Lower lobe of right lung (tissue), 2 donors: Measurements from ENCODE around the gene CA11. TPM values are rescaled to one million over a fixed set of nuclear protein-coding genes. Genes with fewer than 3 reads are reported as not detected.
"Not testable (repeated sequence)": the region's sequence is repeated elsewhere in the genome, so short reads cannot be mapped to it uniquely, and the experiment has no call there.

Experiments
- ATAC-seq, 2 donors: fragments of 200-7000 bp; cut with Tn5 transposase; one replicate each; pipeline ENCODE4 v1.9.1; 2020 to 2022; ENCODE audit warnings: mild to moderate bottlenecking in 2 of 2, moderate library complexity in 2 of 2
- DNase-seq: peaks from one replicate; pipeline ENCODE4 v3.0.0-alpha.2; 2020
- H3K27ac ChIP-seq: fragments of 200-600 bp; one replicate; pipeline ENCODE4 v1.8.0; 2022
- H3K27me3 ChIP-seq: fragments of 200-600 bp; one replicate; pipeline ENCODE4 v1.8.0; 2022; ENCODE audit warnings: low read depth
- H3K36me3 ChIP-seq: fragments of 200-600 bp; one replicate; pipeline ENCODE4 v1.8.0; 2022; ENCODE audit warnings: mild to moderate bottlenecking
- H3K4me1 ChIP-seq: fragments of 200-600 bp; one replicate; pipeline ENCODE4 v1.8.0; 2022
- H3K4me3 ChIP-seq: fragments of 200-600 bp; one replicate; pipeline ENCODE4 v1.8.0; 2022; ENCODE audit warnings: mild to moderate bottlenecking
- H3K9me3 ChIP-seq: fragments of 200-600 bp; one replicate; pipeline ENCODE4 v1.8.0; 2022
- intact Hi-C: fragments of 100-400 bp; cut with DNase I; formaldehyde crosslinking; loops from one replicate; pipeline ENCODE4 v1.11.0; 2022
- long read RNA-seq: library from polyadenylated mRNA; unstranded; transcript quantifications from one replicate; pipeline ENCODE4 v2.0.0, GENCODE V29; 2021
- total RNA-seq: library from RNA; stranded (reverse); fragmentation: NEBNext Ultra II Directional; extraction: Animal tissue kit (Norgen Biotek cat#: 25700); gene quantifications from one replicate; pipeline ENCODE4 v1.2.1, GENCODE V29; 2021
- TF ChIP-seq, protein P1 (sequence below): fragments of 200-600 bp; IDR thresholded peaks from one replicate; pipeline ENCODE4 v1.8.0; 2022; ENCODE audit warnings: antibody characterized with exemption, mild to moderate bottlenecking
- donor health status: DM: no; HTN: yes; CAD: no; lungs with severe emphysema.

The CA11 gene
- total RNA-seq = 7.8 TPM
- long read RNA-seq, transcript CA11-201 (9 exons, 1,844 nt) = major isoform, 13 of 15 reads
- long read RNA-seq, partial matches to known transcripts = 2 of 15 reads
- long read RNA-seq, other reads (novel, unspliced or antisense) = 0 of 15 reads

DNA sequence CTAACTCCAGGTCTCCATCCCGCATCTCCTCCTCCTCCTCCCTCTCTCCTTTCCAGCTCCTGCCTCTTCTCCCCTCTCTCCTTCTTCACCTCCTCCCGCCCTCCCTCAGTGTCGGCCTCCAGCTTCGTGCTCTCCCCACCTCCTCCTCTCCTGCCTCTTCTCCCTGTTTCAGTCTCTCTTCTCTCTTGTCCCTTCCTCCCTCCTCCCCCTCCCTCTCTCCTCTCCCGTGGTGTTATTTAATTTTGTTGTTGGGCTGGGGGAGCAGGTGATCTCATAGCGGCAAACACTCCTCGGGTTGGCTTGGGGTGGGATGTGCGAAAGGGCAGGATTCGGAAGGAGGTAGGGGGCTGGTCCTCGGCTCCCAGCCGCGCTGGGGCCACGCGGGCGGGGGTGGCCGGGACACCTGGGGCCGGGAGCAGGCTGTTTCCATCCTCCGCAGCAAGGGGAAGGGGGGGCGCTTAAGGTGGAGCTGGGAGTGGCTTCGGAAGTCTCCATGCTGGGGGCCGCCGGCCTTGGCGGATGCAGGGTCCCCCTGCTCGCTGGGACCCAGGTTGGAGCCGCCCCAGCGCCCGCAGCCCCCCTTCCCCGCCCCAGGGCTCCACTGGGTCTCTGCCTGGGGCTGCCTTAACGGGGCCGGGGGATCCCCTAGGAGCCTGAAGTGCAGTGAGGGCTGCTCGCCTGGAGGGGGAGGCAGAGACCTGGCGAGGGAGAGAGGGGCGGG, at the start of gene CA11:
Gene CA11, minus strand, starts transcription at position 187 of the 721 bp plus-strand sequence. CDS start 555 bp downstream, outside the sequence.
- Histone ChIP-seq H3K27ac (peak within 1 kb of the TSS; percentile 83), H3K9me3 (no peaks in the 10 kb centered on the region), H3K4me1 (peaks cover 19% of the 10 kb centered on the region), H3K36me3 (no peaks in the 10 kb centered on the region), H3K27me3 (no peaks in the 10 kb centered on the region), H3K4me3 (peak within 1 kb of the TSS; percentile 63)
- intact Hi-C loops = no loop called here
- TF ChIP-seq, protein P1, sequence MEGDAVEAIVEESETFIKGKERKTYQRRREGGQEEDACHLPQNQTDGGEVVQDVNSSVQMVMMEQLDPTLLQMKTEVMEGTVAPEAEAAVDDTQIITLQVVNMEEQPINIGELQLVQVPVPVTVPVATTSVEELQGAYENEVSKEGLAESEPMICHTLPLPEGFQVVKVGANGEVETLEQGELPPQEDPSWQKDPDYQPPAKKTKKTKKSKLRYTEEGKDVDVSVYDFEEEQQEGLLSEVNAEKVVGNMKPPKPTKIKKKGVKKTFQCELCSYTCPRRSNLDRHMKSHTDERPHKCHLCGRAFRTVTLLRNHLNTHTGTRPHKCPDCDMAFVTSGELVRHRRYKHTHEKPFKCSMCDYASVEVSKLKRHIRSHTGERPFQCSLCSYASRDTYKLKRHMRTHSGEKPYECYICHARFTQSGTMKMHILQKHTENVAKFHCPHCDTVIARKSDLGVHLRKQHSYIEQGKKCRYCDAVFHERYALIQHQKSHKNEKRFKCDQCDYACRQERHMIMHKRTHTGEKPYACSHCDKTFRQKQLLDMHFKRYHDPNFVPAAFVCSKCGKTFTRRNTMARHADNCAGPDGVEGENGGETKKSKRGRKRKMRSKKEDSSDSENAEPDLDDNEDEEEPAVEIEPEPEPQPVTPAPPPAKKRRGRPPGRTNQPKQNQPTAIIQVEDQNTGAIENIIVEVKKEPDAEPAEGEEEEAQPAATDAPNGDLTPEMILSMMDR = peak; percentile 85
- ATAC-seq = peak; percentile 94 to 95
- peak; percentile 90 for DNase-seq

DNA sequence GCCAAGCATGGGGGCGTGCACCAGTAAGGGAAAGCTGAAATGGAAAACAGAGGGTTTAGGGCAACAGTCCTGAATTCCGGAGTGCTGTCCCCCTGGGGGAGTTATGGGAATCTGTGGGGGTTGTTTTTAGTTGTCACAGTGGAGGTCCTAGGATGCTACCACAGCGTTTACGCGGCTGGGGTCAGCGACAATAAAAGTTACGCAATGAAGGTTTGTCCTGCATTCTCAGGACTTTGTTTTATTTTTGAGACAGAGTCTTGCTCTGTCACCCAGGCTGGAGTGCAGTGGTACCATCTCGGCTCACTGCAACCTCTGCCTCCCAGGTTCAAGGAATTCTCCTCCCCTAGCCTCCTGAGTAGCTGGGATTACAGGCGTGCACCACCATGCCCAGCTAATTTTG, 47.6 kb upstream of the CA11 start:
- DNase-seq, H3K4me1 ChIP-seq, H3K36me3 ChIP-seq, ATAC-seq, H3K4me3 ChIP-seq, H3K9me3 ChIP-seq, H3K27ac ChIP-seq, intact Hi-C loops: not testable (repeated sequence)
- peaks cover 11% of the 10 kb centered on the region for H3K27me3 ChIP-seq

DNA sequence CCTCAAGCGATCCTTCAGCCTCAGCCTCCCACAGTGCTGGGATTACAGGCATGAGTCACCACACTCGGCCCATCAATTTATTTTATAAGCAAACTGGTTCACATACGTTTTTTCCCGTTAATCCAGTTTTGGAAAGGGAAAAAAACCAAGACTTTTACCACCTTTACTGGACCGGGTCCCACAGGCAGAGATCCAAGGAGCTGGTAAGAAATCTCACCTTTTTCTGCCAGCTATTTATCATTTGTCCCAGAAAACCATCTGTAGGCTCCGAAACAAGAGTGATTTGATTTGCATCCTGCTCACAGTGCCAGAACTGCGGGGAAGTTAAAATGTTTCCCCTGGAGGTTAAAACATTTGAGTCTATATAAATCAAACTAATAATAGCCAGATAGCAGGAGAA, 43.5 kb upstream of the CA11 start:
- intact Hi-C loops = no loop called here
- Histone ChIP-seq H3K4me3 (no peak overlapping the region), H3K27ac (no peak overlapping the region), H3K9me3 (no peaks in the 10 kb centered on the region), H3K36me3 (no peaks in the 10 kb centered on the region), H3K27me3 (no peaks in the 10 kb centered on the region), H3K4me1 (no peaks in the 10 kb centered on the region)
- no peak for ATAC-seq
- no peak for DNase-seq
- TF ChIP-seq, protein P1 = no peak

DNA sequence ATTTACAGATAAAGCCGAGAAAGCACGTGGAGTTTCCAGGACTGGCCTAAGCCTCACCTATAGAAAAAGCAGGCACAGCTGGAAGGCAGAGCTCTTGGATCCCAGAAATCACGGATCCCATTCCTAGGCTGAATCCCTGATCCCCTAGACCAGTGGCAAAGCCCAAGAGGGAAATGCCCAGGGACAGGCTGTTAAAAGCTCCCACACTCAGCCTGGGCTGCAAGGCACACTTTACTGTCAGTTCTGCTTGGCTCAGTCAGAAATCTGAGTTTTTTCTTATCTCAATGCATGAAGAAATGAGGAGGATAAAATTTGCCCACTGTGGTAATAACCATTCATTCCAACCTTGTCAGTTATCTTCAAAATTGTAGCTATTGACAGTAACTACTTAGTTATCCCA, 41.8 kb upstream of the CA11 start:
- Histone ChIP-seq H3K9me3 (no peaks in the 10 kb centered on the region), H3K27ac (no peak overlapping the region), H3K4me1 (no peaks in the 10 kb centered on the region), H3K27me3 (no peaks in the 10 kb centered on the region), H3K36me3 (no peaks in the 10 kb centered on the region), H3K4me3 (no peak overlapping the region)
- intact Hi-C loops = no loop called here
- ATAC-seq (no peak), DNase-seq (no peak)
- TF ChIP-seq, protein P1 = no peak

DNA sequence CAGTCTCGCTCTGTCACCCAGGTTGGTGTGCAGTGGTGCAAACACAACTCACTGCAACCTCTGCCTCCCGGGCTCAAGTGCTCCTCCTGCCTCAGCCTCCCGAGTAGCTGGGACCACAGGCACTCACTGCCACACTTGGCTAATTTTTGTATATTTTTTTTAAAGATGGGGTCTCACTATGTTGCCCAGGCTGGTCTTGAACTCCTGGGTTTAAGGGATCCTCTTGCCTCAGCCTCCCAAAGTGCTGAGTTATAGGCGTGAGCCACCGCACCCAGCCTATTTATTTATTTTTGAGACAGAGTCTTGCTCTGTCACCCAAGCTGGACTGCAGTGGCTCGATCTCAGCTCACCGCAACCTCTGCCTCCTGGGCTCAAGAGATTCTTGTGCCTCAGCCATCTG, 40.6 kb upstream of the CA11 start:
- ATAC-seq, DNase-seq, H3K27me3 ChIP-seq, H3K9me3 ChIP-seq, H3K27ac ChIP-seq, H3K4me3 ChIP-seq, intact Hi-C loops, H3K36me3 ChIP-seq, H3K4me1 ChIP-seq: not testable (repeated sequence)

DNA sequence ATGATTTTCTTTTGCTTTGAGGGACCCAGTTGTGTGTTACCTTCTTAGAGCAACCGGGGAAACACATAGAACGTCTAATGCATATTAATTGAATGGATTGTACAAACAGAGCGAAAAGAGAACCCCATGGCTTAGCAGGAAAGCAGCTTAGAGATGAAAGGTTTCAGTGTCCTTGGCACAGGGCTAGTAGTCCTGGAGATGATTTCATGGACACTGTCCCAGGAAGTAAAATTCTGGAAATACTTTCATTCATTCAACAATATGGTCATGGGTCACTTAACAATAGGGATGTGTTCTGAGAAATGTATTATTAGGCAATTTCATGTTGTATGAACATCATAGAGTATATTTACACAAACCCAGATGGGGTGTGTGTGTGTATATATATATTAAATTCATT, 40.1 kb upstream of the CA11 start:
- TF ChIP-seq, protein P1 = no peak
- H3K9me3 ChIP-seq = no peaks in the 10 kb centered on the region
- no peak overlapping the region for H3K27ac ChIP-seq
- H3K36me3 ChIP-seq = no peaks in the 10 kb centered on the region
- DNase-seq = no peak
- H3K27me3 ChIP-seq = no peaks in the 10 kb centered on the region
- no peak overlapping the region for H3K4me3 ChIP-seq
- ATAC-seq = no peak
- intact Hi-C loops = no loop called here
- H3K4me1 ChIP-seq = no peaks in the 10 kb centered on the region
